Midbrain (tissue), 1 donor: Measurements from ENCODE around the gene CLCNKB.
"Not testable (repeated sequence)": the region's sequence is repeated elsewhere in the genome, so short reads cannot be mapped to it uniquely, and the experiment has no call there.

Experiments used
- DNase-seq: peaks from one replicate; lab custom pipeline; 2025; lab: John Stamatoyannopoulos, UW

Gene CLCNKB

DNA sequence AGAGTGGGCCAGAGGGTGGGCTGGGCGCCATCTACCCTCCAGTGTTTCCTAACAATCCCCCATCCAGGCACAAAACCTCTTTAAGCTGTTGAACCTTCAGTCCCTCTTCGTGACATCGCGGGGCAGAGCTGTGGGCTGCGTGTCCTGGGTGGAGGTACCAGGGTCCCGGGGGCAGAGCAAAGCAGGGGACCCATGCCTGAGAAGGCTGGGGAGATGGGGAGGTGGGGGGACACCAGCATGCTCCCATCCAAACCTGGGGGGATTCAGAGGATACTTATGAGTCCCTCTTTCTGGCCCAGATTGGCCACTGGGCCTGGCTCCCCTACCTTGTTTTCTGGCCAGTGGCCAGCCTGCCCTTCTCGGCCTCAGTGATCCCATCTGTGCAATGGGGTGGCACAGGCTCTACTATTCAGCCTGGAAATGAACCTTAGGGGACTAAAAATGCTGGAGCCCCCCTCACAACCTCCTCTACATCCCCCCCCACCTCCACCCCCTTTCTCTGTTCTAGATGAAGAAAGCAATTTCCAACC, 10.4 kb upstream of the CLCNKB start:
- DNase-seq = not testable (repeated sequence)

DNA sequence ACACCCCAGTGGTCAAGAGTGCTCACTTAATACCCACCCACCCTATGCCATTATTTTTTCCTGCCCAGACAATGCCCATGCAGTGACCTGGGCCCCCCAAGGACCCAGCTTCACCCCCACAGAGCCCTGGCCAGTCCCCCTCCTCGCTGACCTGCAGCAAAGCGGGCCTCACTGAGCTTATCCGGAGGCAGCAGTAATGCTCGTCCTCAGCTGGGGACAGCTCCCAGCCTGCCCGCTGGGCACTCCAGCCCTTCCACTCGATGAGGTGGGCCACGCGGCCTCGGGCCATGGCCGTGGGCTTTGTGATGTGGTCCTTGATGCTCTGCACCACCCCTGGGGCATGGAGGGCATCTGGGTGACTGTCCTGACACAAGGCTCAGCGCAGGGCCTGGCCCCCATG, 7.1 kb upstream of the CLCNKB start:
- not testable (repeated sequence) for DNase-seq

DNA sequence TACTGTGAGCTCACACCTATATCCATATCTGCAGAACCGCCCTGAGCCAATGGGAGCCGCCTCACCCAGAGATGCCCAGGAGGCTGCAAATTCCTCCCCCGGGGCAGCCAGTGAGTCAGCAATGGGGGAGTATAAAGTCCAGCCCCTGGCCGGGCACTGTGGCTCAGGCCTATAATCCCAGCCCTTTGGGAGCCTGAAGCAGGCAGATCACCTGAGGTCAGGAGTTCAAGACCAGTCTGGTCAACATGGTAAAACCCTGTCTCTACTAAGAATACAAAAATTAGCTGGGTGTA, 5.0 kb upstream of the CLCNKB start:
- no peak for DNase-seq

DNA sequence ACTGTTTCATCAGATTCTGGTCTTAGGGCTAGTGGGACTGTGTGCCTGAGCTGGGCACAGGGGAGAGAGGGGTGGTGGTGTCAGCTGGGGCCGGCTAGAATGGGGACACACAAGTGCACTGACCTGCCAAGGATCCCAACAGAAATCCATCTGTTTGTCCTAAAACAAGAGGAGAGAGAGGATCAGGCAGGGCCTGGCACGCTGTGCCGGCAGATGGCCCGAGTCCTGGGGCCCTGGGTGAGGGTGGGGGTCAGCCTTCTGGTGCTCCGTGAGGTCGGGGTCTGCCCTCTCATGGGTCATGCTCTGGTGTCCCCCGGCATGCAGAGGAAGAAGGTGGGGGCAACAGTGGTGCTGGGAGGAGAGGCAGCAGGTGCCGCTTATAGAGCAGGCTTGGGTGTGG, 3.7 kb upstream of the CLCNKB start:
- not testable (repeated sequence) for DNase-seq

DNA sequence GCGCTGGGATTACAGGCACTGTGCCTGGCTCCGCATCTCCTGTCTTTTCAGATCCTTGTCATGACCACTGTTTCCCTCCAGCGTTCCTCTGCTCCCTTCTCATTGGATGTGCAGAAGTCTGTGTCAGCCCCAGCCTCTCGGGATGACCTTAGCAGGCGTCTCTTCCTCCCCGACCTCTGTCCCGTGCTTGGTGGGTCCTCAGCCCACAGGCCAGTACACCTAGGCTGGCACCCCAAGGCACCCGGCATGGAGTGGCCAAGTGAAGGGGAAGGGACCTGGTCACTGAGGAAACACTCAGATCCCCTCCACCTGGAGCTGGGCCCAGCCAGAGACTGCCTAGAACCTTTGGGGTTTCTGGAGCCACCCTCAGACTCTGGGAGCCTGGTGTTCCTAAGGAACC, 2.4 kb upstream of the CLCNKB start:
- DNase-seq = no peak

DNA sequence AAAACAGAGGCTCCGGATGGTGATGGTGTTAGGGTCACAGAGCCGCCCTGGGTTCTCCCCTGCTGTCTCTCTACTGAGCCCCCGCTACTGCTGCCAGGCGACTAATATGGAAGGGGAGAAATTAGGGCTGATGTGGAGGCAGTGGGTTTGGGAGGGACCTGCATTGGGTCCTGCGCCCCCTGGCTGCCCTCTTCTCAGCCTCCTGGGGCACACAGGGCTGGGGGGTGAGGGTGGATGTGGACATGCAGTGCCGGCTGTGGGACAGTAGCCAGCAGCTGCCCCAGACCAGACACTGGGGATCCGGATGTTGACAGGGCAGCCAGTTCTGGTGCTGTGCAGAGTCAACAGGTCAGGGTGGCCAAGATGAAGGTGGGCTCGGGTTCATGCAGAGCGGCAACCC, 1.5 kb upstream of the CLCNKB start:
- DNase-seq = no peak

DNA sequence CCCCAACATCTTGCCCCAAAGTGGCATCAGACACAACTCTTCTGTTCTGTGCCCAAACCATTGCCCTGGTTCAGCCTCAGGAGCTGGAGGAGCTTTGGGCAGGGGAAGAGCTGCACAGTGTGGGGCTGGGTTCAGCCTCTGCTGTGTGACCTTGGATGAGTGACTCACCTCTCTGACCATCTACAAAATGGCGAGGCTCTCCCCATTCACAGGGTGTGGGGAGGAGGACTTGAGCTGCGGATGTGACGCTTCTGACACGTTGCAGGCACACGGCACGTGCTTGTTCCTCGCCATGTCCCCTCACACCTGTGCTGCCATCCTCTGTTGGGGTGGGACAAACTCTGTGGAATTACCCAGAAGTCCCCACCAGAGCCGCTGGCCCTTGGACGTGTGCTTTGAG, 928 bp upstream of the CLCNKB start:
- DNase-seq = not testable (repeated sequence)

DNA sequence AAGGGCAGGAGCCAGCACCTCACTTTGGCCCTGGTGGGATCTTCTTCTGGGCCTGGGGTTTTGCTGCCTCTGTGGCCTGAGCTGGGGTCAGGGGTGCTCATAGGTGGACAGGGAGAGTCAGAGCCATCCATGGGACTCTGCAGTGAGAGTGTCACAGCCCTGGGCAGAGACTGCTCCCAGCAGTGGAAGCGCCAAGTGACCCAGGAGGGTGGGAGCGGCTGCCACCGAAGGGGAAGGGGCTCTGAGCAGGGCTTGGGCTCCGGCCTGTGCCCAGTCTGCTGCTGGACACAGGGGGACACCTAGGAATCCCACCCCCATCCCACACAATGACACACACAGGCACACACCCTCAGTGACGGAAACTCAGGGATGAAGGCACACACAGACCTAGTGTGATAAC, 368 bp downstream of the CLCNKB start:
- DNase-seq = no peak

DNA sequence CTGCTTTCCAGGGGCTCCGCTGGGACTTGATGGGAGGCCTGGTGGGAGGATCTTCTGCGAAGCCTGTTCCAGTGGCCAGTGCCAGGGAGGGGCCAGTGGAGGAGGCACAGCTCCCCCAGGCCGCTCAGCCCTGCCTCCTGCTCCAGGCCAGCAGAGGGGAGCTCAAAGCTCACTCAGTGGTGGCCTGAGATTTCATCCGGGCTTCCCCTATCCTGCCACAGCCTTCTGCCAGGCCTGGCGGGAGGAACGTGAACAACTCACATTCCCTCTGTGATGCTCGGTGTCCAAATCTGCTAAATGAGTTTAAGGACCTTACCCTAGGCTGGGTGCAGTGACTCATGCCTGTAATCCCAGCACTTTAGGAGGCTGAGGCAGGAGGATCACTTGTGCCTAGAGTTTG, 3.3 kb downstream of the CLCNKB start:
- DNase-seq = no peak

DNA sequence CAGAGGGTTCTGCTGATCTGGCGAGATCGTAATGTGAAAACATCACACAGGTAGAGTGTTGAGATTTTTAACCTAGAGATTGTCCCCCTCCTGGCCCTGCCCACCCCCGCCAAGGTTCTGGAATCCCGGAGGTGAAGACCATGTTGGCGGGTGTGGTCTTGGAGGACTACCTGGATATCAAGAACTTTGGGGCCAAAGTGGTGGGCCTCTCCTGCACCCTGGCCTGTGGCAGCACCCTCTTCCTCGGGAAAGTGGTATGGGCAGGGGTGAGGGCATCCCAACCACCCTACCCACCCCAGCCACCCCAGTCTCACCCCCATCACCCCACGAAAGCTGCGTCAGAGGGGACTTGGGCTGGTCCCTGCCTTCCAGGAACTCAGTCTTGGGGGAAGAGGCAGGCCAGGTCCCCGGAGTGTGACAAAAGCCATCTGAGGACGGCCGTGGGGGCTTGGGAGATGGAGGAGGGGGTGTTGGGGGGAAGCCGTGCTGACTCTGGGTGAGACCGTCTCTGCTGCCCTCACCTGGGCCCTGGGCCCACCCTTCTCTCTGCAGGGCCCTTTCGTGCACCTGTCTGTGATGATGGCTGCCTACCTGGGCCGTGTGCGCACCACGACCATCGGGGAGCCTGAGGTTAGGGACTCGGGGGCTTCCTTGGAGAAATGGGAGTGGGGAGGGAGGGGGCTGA, 4.4 kb downstream of the CLCNKB start:
- no peak for DNase-seq

DNA sequence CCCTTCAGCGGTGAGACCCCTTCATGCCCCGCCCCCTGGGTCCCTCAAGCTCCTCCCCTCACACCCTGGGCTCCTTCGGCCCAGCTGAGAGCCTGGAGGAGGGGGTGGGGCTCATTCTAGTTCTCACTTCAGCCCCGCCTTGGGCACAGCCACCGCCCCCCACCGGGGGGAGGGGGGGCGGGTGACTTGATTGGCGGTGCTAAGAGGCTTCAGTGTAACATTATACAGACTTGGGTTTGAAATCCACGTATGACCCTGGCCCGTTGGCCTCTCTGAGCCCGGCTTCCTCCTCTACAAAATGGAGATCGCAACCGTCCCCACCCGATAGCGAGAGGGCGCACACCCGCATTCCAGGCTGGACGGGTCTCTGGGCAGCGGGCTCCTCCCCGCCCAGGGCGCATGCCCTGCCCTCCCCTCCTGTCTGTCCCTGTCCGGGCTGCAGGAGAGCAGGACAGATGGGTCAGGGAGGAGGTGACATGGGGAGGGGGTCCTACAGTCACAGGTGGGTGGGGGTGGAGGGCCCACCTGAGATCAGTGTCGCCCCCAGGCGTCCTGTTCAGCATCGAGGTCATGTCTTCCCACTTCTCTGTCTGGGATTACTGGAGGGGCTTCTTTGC, 5.1 kb downstream of the CLCNKB start:
- DNase-seq = no peak

DNA sequence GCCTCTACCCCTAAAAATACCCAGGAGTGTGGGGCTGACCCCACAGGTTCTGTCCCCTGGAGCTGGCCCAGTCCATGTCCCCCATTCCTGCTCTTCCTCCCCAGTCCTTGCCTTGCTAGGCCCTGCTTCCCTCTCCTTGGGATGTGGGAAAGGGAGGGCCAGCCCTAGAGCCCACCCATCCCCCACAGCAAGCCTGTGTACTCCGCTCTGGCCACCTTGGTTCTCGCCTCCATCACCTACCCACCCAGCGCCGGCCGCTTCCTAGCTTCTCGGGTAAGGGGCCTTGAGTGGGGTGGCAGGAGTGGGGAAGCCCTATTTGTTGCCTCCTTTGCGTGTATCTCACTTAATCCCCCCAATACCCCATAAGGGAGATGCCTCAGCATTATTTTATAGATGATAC, 6.7 kb downstream of the CLCNKB start:
- no peak for DNase-seq

DNA sequence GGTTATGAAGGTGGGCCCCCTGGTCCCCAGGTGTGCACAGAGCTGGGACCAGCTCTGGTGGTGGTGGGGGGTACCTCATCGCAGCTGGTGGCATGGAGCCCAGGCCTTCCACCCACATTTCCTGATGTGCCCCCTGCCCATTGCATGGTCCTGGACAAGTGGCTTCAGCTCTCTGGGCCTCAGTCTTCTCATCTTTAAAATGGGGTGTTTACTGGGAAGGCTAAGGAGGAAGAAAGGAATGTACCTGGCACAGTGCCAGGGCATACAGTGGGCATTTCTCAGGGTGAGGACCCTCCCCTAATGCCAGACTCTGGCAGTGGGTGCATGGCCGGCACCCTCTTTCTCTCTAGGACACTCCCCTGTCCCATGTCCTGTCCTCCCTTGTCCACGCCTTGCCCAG, 7.5 kb downstream of the CLCNKB start:
- no peak for DNase-seq

DNA sequence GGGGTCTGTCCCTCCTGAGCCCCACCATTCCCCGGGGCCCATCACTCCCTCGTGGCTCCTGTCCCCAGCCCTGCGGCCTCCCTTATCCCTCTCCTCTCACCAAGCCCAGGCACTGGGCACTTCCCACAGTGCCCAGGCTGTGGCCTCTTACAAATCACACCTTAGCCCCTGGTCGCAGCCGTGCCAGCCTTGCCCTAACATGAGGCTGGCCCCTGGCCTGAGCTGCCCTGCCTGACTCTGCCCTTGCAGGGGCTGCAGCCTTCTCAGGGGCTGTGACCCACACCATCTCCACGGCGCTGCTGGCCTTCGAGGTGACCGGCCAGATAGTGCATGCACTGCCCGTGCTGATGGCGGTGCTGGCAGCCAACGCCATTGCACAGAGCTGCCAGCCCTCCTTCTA, 8.4 kb downstream of the CLCNKB start:
- DNase-seq = not testable (repeated sequence)

DNA sequence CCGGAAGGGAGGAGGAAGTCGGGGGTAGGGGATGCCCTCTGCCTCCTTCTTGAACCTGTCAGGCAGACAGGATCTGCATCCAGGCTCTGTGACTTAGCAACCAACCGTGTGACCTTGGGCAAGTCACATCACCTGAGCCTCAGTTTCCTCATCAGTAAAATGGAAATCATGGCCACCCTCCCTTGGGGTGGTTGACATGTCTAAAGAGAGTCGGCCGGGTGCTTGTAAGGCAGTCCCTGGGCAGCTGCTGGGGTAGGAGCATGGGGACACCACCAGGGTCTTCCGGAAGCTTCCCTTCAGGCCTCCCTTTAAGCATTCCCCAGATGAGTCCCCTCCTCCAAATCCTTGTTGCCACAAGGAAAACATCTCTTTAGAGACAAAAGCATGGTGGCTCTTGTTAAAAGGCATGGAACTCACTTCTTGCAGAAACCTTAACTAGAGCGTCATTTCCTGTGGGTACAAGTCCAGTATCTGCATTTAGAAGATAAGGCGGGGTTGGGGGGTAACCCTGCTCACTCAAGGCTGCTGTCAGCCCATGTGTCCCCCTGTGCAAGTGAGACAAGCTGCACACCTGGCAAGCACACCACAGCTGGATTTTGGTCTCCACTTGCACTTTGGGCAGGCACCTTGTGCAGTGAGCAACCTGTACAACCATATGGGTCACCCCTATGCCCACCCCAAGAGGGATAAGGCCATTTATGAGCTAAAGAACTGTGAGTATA, 10.4 kb downstream of the CLCNKB start:
- DNase-seq = no peak

DNA sequence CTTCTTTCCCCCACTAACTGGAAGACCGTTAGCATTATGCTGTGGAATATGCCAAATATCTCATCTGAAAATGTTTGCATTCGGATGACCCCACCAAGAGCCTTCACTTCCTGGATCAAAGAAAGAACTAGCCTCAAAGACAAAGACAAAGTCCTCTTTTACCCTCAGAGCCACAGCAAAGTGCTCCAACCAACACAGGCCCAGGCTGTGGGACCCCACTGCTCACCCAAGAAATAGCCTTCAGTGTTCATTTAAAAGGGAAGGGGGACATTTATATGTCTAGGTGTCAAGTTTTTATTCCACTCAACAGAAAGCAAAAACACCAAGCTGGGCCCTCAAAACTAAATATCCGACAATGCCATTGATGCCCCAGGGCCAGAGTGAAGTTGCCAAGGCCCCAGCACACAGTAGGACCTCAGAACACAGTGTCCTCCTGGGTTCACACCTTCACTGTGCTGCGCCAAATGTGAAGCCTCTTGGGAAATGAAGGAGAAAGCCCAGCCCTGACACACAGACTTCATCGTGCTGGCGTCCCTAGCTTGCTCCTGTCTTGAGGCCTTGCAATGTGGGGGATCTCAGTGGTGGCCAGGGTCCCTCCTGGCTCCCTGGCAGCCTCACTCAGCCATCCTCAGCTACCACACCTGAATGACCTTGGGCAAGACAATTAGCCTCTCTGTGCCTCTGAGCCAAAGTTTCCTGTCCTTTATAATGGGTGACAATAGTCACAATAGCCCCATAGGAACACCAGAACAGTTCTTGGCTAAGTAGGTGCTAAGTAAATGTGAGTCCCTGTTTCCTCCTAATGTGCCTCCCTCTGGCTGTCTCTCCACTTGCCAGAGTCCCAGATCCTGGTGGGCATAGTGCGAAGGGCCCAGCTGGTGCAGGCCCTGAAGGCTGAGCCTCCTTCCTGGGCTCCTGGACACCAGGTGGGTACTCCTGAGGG, 11.3 kb downstream of the CLCNKB start:
- DNase-seq = no peak

DNA sequence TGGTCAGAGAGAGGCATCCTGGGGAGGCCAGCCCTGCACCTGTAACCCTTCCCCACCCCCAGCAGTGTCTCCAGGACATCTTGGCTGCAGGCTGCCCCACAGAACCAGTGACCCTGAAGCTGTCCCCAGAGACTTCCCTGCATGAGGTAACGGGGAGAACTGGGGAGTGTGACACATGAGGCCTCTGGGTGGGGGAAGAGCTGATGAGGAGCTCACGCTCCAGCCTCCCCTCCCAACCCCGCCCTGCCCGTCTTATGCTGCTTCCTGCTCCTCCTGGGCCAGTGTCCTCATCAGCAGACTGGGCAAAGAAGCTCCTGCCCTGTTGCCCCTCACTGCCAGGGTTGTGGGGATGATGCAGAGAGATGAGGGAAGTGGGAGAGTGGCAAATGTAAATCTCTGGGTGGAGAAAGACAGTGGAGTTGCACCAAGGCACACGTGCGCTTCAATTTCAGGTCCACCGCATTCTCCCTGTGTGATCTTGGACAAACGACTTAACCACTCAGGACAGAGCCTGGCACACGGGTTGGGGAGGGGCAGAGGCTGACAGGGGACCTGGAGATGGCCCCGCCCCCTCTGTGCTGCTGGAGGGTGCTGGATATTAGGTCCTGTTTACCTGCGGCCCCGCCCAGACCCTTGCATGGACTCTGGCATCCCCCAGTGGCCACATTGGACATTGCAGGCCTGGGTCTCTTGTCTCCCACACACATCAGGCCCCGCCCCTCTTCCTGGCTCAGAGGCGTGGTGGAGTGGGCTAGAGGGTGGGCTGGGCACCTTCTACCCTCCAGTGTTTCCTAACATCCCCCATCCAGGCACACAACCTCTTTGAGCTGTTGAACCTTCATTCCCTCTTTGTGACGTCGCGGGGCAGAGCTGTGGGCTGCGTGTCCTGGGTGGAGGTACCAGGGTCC, 12.3 kb downstream of the CLCNKB start:
- DNase-seq = peak; percentile 32

DNA sequence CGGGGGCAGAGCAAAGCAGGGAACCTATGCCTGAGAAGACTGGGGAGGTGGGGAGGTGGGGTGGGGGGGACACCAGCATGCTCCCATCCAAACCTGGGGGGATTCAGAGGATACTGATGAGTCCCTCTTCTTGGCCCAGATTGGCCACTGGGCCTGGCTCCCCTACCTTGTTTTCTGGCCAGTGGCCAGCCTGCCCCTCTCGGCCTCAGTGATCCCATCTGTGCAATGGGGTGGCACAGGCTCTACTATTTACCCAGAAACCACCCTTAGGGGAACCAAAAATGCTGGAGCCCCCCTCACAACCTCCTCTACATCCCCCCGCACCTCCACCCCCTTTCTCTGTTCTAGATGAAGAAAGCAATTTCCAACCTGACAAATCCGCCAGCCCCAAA, 12.9 kb downstream of the CLCNKB start:
- not testable (repeated sequence) for DNase-seq

DNA sequence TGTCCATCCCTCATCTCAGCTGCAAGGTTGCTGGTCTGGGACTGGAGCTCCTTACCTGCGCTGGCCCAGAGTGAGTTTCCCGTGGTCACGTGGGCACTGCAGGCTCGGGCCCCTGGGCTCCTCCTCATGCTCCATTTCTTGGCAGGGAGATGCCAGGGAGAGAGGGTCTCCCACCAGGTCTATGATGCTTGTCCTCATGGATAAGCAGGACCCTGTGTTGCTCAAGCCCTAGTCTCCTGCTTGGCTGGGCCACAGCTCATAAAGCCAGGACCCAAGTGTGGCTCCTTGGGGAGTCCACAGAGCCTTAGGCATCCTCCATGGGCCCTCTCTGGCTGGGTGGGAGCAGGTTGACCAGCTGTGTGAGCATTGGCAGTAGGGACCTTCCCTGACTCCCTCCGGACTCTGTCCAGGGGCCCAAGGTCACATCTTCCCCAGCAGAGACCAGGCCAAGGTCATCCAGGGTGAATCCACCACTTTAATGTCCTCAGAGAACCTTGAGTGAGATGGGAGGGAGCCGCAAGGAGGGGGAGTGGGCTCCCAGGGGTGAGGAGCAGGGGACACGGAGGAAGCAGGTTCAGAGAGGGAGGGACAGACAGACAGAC, 13.8 kb downstream of the CLCNKB start:
- not testable (repeated sequence) for DNase-seq

DNA sequence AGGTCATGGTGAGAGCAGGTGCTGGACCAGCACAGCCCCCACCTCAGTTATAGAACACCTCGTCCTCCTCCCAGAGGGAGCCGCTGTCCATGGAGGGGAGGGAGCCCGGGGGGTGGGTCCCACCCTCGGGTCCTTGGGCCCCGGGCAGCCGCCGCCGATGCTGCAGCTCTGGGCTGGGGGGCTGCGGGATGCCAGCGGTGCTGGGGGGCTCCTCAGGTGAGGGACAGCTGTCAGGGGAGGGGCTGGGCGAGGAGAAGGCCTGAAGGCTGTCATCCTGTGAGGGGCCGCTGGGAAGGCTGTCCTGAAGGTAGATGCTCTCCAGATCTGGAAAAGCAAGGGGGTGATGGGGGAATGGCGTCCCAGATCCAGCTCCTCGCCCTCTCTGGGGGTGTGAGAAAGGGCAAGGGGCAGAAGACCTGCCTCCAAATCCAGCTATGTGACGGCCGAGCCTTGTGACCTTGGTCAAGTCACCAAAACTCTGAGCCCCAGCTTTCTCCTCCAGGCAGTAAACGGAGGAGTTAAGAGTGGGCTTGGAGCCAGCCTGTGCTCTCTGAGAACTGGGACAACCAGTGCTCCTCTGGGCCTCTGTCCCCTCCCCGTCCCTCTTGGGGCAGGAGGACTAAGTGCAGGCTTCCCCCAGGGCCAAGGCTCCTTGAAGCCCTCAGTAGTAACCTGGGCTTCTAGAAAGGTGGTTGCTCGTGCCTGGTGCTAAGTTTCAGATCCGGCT, 15.0 kb downstream of the CLCNKB start:
- not testable (repeated sequence) for DNase-seq
